DMS53 treated with DMSO at 0.1 percent for 48 hours (cell line): ENCODE data around the gene KLHDC7B.

Experiments used
- DNase-seq: peaks from one replicate; lab custom pipeline; 2025; ENCODE audit not compliant: unreplicated experiment; lab: John Stamatoyannopoulos, UW

Gene KLHDC7B

GRCh38 chr22:50571264-50572175 is 25.8 kb downstream of the KLHDC7B start:
- DNase-seq: no peak

GRCh38 chr22:50572965-50573364 is 27.3 kb downstream of the KLHDC7B start:
- DNase-seq: no peak

DNA sequence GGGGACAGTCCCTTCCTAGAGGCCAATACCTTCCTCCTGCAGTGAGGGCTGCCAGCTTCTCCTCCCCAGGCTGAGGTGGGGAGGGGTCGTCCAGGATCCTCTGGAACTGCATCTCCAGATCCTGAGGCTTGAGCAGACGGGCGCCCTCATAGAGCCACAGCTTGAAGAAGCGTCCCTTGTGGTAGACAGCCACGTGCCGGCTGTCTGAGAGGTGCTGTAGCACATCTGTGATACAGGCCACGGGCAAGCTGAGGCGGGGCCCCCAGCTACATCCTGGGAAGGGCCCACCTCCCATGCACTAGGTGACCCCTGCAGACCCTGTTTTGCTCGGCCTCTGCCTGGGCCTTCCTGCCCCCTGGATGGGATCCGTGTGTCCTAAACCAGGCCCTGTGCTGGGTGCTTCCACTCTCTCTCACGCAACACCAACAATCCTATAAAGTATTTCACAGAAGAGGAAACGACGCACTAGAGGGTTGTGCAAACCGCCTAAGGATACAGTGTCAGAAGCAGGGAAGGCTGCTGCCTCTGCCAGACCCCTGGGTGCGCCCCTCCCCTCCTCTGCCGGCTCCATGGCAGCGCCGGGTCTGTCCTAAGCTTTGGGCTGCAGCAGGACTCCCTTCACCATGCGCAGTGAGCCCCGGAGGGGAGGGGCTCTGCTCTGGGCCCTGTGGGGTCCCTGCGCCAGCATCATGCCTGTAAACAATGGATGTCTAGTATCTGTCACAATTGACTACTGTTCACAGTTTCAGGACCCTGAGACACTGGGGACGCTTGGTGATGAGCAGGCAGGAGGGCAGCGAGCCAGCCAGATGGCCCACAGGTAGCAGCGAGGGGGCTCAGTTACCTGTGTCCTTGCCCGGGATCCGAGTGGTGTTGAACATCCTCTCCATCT is 28.0 kb downstream of the KLHDC7B start:
- DNase-seq: no peak

DNA sequence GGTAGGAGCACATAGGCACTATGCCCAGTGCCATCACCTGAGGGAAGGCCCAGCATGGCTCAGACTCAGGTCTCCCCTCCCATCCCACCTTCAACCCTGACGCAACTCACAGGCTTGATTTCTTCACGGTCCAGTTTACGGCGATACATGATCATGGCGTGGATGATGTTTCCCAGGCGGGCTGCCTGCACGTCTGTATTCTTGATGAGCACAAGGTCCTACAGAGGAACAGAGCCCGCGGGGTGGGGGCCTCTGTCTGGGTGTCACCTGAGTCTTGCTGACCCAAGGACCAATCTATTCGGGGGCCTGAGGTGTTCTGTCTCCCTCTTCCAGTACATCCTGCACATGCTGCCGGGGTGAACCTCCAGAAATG is 28.7 kb downstream of the KLHDC7B start:
- no peak for DNase-seq

GRCh38 chr22:50575426-50575941 is 29.8 kb downstream of the KLHDC7B start:
- no peak for DNase-seq

GRCh38 chr22:50576070-50576469 is 30.4 kb downstream of the KLHDC7B start:
- peak; percentile 2 for DNase-seq

- no peak for DNase-seq
Measured at GRCh38 chr22:50576806-50577696, 31.4 kb downstream of the KLHDC7B start.

DNA sequence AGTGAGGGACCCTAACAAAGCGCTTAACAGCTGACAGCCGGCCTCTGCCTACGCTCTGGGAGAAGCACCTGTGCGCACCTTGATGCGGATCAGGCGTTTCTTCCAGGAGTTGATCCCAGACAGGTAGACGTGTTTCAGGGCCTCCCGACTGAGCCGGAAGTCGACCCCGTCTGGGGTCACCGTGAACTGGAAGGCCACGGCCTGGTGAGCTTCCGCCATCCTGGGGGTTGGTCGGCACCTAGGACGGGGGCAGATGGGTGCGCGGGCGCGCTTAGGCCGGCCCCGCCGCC is 31.9 kb downstream of the KLHDC7B start:
- no peak for DNase-seq

DNA sequence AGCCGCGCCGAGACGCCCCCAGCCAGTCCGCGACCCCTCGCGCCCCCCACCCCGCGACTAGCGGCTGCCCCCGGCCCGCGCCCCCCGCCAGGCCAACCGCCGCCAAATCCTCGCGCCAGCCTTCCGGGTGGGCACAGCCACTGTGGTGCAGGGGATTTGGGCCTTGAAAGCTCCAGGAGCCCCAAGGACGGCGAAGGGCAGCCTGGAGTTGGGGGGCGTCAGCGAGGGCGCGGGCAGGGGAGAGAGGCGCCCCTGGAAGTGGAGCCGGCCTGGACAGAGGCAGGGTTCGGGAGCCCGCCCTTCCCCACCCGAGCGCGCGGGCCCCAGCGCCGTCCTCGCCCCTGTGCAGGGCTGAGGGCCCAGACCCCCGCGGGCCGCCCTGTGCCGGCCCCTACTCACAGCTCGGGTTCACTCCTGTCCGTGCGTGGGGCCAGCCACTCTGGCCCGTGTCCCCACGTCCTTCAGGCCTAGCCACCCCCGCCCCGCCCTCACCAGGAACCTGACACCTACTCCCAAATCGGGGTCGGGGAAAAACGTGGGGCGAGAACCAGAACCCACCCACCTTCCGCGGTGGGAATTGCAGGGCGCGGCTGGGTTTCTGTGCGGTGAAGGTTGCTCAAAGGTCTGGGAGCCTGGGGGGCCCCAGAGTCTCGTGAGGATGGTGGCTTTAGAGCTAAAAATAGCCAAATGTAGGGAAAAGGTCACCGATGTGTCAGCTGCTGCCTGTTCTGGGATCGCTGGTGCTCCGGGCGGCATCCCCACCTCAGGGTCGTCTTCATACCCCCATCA is 32.5 kb downstream of the KLHDC7B start, which contains the start of gene CPT1B:
TSS of gene CPT1B (minus strand) at position 441 of the 789 bp plus-strand sequence. CDS start 512 bp downstream, outside the sequence.
- no peak for DNase-seq

DNA sequence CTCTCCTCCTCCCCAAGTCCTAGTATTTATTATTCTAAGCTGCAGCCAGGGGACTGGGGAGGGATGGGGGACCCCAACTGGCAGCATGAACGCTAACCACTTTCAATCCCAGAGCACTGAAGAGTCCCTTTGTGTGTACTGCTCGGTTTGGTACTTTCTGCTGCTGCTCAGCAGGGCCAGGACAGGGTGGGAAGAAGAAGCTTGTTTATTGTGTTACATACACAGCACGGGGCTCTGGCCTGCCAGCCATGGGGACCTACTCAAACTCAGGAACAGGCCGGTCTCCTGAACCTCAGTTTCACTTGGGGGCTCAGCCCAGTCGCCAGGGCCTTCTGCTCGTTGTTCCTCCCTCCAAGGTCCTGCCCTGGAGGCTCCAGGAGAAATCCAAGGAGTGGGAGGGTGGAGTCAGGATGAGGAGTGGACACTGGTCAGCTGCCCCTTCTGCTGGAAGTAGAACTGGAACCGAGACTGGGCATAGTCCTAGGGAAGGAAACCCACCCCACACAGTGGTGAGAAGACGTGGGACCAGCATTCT is 33.1 kb downstream of the KLHDC7B start:
- no peak for DNase-seq

DNA sequence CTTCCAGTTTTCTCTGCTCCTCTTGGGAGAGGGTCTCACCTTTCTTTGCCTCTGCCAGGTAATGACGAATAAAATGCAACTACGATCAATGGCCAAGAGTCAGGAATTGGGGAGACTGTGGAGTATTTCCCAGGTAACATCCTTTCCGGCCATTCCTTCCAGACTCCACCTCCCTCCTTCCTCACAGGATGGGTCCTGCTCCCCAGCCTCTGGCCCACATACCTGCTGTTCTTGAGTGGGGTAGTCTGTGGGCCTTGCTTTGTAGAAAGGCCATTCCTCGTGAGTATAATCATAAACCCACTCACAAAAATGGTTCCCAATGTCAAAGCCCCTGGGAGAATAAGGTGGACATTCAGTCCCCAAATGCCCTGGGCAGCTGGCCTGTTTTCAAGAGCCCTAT is 34.1 kb downstream of the KLHDC7B start:
- no peak for DNase-seq

- no peak for DNase-seq
Measured at GRCh38 chr22:50581031-50581949, 35.6 kb downstream of the KLHDC7B start.

GRCh38 chr22:50581950-50582492 is 36.3 kb downstream of the KLHDC7B start:
- DNase-seq: peak; percentile 15

DNA sequence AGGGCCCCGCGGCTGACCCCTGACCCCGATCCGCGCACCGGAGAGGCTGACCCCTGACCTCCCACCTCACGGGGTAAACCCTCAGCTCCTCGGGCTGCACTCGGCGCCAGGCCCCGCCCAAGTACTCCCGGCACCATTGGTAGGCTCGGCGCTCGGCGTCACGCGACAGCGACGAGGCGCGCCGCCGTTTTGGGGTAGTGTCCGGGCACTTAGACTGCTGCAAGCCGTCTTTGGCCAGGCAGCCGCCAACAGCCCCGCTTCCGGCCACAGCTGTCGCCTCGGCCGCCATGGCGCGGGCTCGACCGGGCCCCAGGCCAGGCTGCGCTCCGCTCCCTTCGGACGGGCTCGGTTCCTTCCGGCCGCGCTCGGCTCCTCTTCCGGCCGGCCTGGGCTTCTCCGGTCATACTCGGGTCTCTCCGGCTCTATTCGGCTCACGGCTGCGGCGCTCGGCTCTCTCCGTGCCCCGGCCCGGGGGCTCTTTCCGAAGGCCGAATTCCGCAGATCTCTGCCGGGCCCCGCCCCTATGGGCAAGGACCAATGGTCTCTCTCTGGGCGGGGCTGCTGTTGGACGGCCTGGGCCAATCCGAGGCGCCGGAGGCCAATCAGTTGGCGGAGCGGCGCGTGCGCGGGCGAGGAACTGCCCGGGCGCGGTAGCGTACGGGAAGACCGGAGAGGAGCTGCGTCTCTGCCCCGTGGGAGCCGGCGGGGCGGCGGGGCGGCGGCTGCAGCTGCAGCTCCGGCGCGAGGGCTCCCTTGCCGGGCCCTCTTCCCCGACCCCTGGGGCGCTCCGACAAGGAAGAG is 37.0 kb downstream of the KLHDC7B start, which contains the start of gene CHKB:
TSS of gene CHKB (minus strand) at position 357 of the 801 bp plus-strand sequence. CDS start at position 289, 68 bp downstream.
- DNase-seq: peak; percentile 97

DNA sequence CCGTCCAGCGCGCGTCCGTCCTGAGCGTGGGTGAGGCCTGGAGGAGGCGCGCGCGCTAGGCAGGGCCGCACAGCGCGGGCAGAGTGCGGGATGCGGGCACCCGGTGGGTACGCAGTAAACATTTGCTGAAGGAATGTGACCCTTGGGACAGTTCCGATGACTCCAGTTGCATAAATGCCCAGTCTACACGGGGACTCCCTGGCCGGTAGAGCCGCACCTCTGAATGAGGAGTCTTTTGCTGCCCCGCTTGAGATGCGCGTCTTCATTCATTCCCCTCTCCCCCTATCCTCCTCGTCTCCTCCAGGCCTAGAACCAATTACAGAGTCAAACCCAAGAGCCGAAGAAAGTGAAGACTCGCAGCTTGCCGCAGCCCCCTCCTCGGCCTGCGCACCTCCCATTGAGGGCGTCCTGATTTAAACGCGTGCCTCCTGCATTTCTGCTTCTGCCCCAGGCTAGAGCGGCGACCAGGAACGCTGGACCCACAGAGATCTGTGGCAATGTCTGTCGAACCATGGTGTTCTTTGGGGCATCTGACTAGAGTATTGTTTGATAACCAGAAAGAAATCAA is 37.7 kb downstream of the KLHDC7B start:
- DNase-seq: no peak

GRCh38 chr22:50584106-50585096 is 38.7 kb downstream of the KLHDC7B start:
- no peak for DNase-seq
